GM23248 (cell line): ENCODE measurements around the gene BICC1.

Experiments
- EZH2 ChIP-seq: fragments of 200-600 bp; sonication (generic); IDR thresholded peaks from 2 replicates; pipeline ENCODE4 v1.6.1; 2018; ENCODE audit warnings: antibody characterized with exemption, mild to moderate bottlenecking; ENCODE audit not compliant: insufficient read depth, poor library complexity, severe bottlenecking
- EZH2phosphoT487 ChIP-seq: fragments of 200-600 bp; sonication (generic); IDR thresholded peaks from 2 replicates; pipeline ENCODE4 v1.6.1; 2018; ENCODE audit warnings: antibody characterized with exemption, moderate library complexity, mild to moderate bottlenecking, low read depth; ENCODE audit not compliant: insufficient read depth

DNA sequence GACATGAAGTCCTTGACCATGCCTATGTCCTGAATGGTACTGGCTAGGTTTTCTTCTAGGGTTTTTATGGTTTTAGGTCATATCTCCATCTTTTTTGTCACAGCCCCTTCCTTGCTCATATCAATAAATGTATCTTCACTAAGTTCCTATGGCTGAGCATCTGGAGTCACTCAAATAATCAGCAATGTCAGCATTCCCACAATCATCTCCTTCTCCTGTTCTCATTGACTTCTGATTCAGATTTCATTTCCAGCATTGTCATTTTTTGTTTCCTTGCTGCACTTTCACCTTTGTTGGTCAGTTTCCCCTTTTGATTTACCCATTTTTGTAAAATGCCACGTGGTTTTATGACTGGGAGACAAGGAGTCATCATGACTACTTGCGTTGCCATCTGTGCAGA lies 181.2 kb downstream of the BICC1 start:
- TF ChIP-seq EZH2 (no peak), EZH2phosphoT487 (no peak)
